ENCODE data around the gene HS3ST4.

GRCh38 chr16:25786748-25787147 is 95.0 kb downstream of the HS3ST4 start:
- TF ChIP-seq CTCF (IDR thresholded peaks at IDR 0.05) (no peak), POLR2A (IDR thresholded peaks at IDR 0.05) (no peak)
